Stimulated activated CD8-positive, alpha-beta memory T cell treated with anti-CD3 and anti-CD28 coated beads, Interleukin-4, amount 100 ng/mL, for 4 hours (primary cell): Measurements from ENCODE around the gene LRFN2.
A peak's percentile ranks its signal among the peaks of the same experiment; 100 is the strongest.

Source experiments
- DNase-seq, 2 donors: peaks; one replicate each; pipeline ENCODE4 v3.0.0-alpha.2; 2020; ENCODE audit warnings: low read depth in 2 of 2, low spot score in 1 of 2

LRFN2 gene

DNA sequence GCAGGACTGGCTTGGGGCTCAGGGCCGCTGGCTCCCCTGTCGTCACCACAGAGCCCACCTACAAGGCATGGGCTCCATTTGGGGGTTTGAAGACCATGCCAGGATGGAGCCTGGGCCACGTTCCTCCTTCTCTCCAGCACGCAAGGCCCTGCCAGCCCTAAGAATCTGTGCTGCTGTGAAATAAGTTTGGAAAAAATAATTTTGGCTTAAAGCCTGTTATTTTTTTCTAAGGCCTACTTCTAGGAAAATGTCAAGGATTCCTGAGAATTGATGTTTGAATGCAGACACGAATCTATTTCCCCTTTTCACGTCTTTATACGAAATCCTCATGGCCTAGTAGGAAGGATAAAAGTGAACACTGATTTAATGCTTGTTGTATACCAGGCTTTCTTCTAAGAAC is 107.5 kb downstream of the LRFN2 start:
- DNase-seq = no peak

DNA sequence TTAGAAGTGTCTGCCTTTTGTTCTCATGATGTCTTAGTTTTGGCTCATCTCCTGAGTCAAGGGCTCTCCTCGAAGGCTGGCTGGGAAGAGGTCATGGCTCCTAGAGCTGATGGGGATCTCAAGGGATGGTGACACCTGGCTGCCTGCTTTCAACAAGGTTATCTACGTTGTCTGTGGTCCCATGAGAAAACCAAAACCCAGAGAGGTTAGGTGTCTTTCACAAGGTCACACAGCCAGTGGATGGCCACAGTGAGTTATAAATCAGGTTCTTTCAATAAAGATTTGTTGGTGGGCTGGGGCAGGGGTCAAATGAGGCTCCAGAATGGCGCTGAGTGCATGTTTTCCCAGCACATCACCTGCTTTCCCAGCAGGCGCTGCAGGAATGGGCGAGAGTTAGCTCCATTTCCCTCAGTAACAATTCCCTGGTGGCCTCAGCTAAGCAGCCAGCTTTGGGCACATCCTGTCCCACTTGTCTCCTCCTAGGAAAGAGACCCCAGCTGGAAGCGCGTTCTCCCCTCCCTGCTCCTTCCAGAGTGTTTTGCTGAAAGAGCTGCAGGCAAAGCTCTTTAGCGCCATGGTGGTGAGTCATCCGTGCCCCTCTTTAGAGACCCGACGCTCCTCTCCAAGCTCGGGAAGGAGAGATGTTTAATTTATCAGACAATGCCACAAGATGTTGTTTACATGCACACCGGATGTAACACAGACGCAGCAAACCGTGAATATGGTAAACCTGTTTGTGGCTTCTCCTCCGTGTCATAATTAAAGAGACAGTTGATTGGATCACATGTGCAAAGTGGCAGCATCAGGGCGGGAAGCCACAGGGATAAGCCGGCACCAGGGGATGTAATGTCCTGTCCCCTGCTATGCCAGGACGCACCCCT is 109.7 kb downstream of the LRFN2 start:
- DNase-seq = peak in 1 of 2 donors; percentile 4

DNA sequence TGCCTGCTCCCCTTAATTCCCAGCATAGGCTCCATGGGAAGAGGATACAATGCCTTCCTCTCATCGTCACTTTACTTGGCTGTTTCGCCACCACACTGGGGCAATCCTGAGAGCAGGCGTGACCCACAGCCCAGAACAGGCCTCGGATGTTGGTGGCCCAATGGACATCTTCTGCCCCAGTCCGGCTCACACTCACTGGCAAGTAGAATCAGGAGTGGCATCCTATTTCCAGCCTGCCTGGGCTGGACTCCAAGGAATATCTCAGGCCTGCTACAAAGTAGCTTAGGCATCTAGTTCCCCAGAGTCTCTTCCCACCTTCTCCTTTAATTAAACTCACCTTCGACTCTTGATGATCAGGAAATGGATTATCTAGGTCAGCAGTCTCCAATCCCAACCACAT is 110.5 kb downstream of the LRFN2 start:
- no peak for DNase-seq

DNA sequence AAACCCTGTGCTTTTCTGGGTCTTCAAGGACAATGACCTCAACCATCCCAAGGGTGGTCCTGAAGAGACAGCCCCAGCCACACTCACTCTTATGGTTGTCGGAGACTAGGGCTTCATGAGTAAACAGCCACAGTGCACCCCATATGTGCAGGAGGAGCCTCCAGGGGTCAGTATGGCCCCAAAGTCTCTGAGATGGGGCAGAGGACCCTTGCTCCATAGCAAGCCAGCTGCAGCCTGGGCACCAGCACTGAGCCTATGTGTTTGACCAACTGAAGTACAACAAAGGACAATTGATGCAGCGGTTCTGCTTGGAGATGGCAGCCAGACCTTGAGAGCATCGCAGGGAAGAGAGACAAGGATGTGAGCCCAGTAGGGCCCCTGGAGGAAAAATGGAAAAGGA is 112.2 kb downstream of the LRFN2 start:
- no peak for DNase-seq

DNA sequence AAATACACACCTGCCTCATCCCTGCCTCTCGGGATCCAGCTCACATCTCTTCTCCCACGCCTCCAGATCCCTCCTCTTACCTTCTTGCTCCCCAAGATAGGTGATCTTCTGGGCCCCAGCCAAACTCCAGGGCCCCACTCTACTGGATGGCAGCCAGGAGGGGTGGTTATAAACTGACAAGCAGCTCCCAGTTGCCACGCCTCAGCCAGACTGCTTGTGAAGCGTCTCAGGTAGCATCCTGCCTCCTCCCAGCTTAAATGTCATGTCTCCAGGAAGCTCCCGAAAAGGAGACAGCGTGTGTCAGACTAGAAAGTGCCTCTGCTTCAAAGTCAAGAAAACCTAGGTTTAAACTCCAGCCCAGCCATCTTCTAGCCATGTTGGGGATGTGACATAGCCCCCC is 114.1 kb downstream of the LRFN2 start:
- DNase-seq = no peak

DNA sequence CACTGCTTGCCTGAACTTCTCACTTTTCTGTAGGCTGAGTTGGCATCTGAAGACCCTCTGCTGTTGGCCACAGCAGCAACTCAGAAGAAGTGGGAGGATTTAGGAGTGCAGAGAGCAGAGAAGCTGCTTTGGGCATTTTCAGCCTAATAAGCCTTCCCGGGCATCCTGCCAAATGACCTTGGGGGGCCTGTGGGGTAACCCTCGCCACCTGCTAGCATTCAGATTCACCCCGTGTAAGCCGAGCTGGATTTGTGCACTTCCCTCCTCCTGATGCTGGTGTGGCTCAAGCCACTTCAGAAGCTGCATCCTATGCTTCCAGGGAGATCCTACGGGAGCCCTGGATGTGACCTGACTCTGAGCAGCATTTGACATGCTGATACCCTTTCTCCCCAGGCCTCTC is 114.8 kb downstream of the LRFN2 start:
- DNase-seq = no peak

DNA sequence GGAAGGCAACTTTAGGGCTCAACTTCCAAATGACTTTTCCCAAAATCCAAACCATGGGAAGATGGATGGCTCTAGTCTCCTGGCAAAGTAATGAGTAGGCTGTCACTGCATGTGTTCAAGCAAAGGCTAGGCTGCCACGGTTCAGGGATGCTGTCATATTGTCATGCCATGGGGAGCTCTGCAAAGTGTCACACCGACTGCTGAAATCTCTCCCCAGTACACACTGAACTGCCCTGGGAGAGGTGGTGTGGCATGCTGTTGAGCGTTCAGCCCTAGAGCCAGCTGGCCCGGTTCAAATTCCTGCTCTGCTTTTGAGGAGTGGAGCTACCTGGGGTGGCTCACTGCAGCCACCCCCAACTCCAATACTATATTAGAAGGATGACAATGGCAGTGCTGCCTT is 115.9 kb downstream of the LRFN2 start:
- no peak for DNase-seq

DNA sequence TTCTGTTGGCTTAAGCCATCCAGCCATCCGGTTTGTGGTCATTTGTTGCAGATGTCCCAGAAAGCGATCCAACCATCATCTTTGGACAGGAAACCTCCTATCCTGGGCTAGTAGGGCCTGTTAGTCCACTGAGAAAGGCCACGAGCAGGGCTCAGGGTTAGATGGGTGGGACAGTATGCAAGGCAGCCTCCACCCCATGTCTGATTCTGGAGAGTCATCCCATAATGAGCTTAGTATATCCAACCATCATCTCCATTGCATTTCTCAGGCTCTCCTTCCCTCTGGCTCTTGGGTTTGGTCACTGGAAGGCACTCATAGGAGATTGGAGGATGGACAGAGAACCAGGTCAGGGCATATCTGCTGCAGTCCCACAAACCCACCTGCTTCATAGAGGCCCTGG is 117.8 kb downstream of the LRFN2 start:
- DNase-seq = no peak

DNA sequence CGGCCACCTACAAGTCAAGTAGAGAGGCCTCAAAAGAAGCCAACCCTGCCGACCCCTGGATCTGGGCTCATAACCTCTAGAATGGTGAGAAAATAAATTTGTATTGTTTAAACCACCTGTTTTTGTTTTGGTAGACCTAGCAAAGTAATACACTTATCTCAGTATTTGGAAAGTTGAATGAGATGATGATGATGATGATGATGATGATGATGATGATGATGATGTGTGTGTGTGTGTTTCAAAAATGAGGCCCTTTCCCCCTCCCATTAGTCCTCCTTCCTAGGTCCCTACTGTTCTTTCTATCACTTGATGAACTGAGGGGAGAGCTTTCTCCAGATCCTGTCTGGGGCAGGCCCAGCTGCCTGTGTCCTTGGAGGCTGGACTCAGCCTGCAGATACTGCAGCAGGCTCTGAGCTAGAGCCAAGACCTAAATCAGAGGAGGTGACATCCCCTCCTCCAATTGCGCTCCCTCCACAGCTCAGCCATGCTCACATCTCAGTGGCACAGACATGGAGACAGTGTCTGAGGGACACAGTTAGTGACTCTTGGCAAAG is 120.1 kb downstream of the LRFN2 start:
- DNase-seq = no peak

DNA sequence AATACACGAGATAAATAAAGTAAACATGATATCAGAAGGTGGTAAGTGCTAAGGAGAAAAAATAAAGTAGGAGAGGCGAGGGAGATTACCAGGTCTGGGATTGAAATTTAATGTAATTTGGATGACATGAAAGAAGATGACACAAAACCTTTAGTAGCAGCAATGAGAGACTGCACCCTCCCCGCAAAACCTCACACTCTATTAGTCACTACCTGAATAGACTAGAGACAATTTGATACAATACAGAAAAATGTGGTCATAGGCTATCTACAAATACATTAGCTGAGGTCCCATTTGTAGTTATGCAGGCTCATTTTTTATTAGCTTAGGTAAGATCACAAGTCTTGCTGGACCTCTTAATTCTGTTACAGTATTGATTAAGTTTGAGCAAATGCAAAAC is 125.5 kb downstream of the LRFN2 start:
- no peak for DNase-seq

DNA sequence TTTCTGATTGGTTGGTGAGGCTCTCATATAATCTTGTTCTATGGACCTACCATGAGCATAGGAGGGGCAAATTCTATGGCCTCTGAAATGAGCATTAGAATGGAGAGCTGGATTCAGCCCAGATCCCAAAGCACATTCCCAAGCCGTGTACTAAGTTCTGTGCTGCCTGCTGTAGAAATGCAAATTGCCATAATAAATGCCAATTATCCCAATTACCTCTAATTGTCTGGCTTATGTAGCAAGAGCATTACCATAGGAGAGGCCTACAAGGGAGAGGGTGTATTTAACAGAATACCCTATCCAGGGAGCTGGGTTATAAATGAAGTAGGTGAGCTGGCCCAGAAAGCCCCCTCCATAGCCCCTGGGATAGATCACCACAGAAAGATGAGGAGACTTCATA is 126.8 kb downstream of the LRFN2 start:
- no peak for DNase-seq

DNA sequence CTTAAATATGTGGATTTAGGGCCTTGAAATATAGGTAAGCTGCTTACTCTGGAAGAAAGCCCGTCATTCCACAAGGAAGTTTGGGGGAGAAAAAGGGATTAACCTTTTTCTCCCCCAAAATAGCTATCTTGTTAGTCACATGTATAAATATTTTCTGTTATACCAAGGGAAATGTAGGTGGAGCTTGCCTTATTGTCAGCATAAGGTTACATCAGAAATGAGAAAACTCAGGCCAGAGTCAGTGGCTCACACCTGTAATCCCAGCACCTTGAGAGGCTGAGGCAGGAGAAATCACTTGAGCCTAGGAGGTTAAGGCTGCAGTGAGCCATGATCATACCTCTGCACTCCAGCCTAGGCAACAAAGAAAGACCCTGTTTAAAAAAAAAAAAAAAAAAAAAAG is 129.9 kb downstream of the LRFN2 start:
- no peak for DNase-seq

DNA sequence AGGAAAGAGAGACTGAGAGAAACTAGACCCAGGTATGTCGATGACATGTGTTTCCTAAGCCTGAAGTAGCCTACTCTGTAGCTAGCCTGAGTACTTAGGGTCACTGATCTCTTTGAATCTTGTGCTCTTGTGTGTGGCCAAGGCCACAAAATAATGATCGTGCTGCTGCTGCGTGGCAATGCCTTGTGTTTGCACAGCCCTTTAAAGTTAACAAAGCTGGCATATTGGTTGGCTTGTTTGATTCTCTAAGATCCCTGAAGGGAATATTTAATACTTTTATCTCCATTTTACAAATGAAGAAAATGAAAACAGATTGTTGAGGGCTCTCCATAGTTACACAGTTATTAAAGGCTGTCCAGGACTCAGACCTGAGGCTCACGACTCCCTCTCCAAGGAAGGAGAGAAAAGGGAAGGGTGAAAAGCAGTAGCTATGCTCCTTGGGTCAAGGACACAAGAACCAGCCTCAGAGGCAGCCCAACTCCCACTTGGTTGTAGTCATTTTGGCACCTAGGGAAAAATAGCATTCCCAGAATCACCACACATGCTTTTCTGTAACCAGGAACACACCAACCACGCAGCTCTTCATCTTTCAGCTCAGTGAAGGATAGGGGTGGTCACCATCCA is 130.7 kb downstream of the LRFN2 start:
- no peak for DNase-seq

DNA sequence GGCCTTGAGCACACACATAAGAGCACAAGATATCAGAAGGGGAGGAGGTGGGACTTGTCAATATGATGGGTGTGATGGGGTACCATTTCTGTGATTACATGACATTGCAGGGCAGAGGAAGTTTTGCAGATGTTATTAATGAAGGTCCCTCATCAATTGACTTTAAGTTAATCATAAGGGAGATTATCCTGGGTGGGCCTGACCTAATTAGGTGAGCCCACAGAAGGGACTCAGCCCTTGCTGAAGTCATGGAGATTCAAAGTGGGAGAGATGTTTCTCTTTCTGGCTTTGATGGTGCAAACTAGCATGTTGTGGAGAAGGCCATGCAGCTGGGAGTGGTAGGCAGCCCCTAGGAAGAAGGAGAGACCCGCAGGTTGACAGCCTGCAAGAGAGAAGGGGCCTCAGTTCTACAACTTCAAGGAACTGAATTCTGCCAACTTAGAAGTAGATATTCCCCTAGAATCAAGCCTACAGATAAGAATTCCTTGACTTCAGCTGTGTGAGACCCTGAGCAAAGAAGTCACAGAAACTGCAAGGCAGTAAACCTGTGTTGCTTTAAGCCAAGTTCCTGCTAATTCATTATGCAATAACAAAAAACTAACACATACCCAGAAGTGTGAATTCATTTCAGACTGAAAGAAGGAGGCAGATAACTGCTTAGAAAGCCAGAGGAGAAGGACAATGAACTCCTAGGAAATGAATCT is 131.3 kb downstream of the LRFN2 start:
- no peak for DNase-seq

DNA sequence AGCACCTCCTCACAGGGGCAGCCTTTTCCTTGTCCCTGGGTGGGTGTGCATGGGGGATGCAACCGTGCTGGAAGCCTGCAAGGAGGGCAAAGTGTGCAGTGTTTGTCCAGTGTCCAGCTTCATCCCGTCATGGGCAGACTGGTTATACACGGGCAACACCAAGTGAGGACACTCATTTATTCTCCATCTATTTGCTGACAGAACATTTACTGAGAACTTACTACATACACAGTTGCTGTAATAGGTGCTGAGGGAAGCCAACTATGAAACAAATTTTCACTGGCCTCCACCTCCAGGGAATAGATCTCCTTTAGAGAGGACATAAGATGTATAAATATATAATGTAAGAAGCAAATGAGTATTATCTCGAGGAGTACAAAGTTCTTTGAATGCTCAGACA is 136.7 kb downstream of the LRFN2 start:
- no peak for DNase-seq

DNA sequence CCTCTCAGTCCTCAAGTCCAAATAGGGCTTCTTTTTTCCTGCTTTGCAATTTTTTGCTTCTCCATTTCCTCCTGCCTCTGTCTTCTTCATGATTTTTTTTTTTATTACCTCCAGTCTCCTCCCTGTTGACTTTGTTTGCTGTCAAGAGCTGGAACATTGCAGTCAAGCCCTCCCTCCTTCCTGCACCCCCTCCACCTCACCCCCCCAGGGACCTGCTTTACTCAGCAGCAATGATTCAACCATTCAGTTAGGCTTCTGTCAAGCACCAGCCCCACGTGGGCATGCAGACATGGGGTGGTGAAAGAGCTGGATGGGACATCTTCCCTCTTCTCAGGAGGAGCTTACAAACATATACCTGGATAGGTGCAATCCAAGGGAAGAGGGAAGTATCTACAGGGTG is 142.4 kb downstream of the LRFN2 start:
- no peak for DNase-seq

DNA sequence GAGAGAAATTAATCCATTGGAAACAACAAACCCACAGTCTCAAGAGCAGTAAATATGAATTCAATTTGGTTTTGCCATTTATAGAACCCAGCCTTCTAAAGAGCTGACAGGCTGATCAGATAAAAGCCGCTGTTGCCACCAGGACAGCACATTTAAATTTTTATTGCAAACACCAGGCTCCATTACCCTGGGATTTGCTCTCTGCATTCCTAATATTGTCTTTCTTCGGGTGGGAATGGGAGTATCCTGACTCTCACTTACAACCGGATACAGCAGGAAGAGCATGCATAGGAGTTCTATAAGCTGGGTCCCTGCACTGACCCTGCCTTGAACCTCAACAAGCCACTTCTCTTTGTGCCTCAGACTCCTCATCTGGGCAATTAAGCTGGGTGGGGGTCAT is 142.9 kb downstream of the LRFN2 start:
- DNase-seq = no peak

DNA sequence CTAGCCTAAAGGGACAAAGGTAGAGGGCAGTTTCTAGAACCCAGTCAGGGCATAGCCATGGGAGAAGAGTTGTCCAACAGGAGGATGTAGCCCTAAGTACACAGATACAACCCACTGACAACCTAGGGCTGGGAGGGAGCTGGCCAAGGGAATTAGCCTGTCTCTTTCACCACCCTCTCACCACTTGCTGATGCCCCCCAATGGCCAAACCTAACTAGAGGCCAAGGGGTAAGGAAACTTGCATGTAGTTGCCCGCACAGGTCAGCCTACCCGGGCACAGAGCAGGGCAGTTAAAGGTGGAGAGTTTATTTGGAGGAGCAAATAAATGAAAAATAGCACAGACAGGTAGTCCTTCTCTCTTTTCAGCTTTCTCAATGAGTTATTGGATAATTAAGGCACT is 143.3 kb downstream of the LRFN2 start:
- no peak for DNase-seq

DNA sequence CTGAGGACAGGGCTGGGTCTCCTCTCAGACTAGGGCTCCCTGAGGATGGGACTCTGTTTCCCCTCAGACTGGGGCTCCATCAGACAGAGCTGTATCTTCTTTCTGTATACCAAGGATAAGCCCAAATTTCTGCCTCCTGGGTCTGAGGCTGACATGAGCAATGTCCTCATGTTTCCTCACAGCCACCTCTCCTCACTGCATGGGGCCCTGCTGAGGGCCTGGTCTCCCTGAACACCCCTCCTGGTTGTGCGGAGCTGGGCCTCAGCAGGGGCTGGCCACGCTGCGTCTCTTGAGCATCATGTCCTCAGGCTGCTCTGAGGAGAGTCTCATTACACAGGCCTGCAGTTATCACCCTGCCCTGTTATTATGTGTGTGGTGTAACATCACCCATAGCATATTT is 144.6 kb downstream of the LRFN2 start:
- no peak for DNase-seq

DNA sequence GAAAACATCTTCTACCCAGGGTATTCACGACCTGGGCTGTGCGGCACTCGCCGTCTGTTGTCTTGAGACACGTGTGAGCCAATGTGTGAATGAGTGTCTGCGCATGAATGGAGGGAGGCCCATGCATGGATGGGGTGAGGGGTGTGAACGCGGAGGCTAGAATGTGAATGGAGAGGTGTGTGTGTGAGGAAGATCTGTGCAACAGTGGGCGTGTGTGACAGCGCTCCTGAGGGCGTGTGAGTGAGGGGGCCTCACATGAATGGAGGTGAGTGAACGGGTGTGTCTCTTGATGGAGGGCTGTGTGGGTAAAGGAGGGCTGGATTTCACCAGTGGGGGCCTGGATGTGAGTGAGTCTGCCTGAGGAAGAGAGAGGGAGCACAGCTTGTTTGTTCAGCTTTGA is 146.0 kb downstream of the LRFN2 start:
- no peak for DNase-seq

DNA sequence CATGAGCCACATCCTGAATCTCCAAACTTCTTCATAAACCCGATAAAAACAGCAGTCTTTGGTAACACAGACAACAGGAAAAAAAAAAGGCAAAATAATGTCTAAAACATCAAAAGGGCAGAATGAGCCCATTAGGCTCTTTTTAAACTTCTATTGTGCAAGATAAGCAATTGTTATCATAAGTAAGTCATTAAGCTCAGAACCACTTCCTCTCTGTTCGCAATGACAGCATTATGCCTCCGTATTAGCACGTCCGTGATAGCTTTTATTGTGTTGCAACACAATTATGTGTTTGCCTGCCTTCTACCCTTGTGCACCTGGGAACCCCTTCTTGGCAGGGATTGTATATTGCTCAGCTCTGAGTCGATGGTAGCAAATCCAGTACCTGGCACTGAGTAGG is 147.1 kb downstream of the LRFN2 start:
- DNase-seq = no peak
